PC-9 (cell line): ENCODE measurements around the gene ZEB2.

Experiments used
- CTCF ChIP-seq: fragments of 200-600 bp; sonication (generic); conservative IDR thresholded peaks from 2 replicates; pipeline ENCODE4 v1.6.1; 2017; ENCODE audit warnings: mixed run types, antibody characterized with exemption, mild to moderate bottlenecking, moderate library complexity
- EZH2 ChIP-seq: fragments of 200-600 bp; sonication (generic); IDR thresholded peaks from 2 replicates; pipeline ENCODE4 v1.8.0; 2017; ENCODE audit warnings: antibody characterized with exemption, low read depth

DNA sequence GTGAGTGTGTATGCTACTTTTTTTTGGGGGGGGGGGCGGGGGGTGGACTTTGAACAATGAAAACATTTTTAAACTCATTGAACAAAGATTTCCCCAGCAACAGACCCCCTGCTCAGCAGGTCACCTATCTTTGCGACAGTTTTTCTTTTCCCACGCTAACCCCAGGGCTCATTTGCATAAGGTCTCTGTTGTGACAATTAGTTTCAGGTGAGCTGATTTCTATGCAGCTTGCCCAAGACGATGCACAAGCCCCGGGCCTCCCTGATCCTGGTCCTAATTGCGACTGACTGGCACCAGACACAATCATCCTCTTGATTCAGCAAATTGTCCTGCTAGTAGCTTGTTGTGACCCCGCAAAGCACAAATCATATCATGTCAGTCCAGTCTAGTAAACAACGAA lies 40.3 kb downstream of the ZEB2 start:
- TF ChIP-seq CTCF = no peak
- no peak for TF ChIP-seq EZH2
